ENCODE results near the gene IRX2.

IRX2 gene

DNA sequence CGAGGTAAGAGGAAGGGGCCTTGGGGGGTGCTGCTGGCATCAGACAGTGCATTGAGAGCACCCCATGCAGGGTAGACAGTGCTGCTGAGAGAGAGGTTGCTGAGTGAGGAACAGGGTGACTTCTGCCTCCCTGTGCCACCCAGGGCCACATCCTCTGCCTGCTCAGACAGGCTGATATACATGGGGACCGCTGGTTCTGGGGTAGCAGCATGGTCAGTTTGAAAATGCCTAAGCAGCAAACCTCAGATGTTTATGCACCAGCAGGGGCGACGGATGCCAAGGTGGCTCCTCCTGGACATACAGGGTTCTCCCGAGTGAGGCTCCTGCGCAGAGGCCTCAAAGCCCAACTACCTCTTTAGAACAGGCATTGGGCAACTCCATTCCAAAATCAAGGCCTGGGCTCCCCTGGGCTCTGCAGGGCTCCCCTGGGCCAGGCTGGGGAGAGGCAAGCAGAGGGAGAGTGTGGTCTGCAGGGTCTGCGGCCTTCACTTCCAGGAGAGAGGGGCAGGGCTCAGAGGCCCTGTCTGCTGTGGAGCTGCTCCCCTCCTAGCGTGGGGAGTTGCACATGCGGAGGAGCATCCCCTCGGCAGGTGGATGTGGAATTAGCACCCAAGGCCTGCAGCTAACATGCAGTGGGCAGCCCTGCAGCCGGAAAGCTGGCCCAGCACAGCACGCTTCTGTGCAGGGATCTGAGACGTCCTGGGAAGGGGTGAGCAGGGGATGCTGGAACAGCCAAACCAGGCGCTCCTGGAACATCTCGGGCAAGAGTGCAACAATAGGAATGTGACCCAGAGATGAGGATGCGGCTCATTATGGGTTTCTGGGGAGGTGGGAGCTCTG is 46.5 kb downstream of the IRX2 start:
- no peaks in the 10 kb centered on the region for H3K27me3 ChIP-seq (ENCODE audit: insufficient read depth, low read length, poor library complexity, severe bottlenecking)
- no peaks in the 10 kb centered on the region for H3K79me2 ChIP-seq (ENCODE audit: insufficient read depth, low read length)
- no peaks in the 10 kb centered on the region for H4K20me1 ChIP-seq (ENCODE audit: insufficient read depth, low read length, poor library complexity, severe bottlenecking)
- H3K4me1 ChIP-seq (ENCODE audit: insufficient read depth, low read length, poor library complexity, severe bottlenecking), result no peaks in the 10 kb centered on the region
- no peak overlapping the region for H2AFZ ChIP-seq (ENCODE audit: low read length)
- H3K9me2 ChIP-seq (replicated peaks; ENCODE audit: low read depth, low read length), result no peaks in the 10 kb centered on the region
- TF ChIP-seq EZH2phosphoT487 (IDR thresholded peaks at IDR 0.05; ENCODE audit: borderline replicate concordance), result no peak
- TF ChIP-seq, protein P1, sequence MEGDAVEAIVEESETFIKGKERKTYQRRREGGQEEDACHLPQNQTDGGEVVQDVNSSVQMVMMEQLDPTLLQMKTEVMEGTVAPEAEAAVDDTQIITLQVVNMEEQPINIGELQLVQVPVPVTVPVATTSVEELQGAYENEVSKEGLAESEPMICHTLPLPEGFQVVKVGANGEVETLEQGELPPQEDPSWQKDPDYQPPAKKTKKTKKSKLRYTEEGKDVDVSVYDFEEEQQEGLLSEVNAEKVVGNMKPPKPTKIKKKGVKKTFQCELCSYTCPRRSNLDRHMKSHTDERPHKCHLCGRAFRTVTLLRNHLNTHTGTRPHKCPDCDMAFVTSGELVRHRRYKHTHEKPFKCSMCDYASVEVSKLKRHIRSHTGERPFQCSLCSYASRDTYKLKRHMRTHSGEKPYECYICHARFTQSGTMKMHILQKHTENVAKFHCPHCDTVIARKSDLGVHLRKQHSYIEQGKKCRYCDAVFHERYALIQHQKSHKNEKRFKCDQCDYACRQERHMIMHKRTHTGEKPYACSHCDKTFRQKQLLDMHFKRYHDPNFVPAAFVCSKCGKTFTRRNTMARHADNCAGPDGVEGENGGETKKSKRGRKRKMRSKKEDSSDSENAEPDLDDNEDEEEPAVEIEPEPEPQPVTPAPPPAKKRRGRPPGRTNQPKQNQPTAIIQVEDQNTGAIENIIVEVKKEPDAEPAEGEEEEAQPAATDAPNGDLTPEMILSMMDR (conservative IDR thresholded peaks at IDR 0.05; ENCODE audit: low read length), result no peak
- no peak overlapping the region for H3K4me2 ChIP-seq (ENCODE audit: low read depth, low read length, poor library complexity, severe bottlenecking)
- H3K9ac ChIP-seq (ENCODE audit: low read depth, low read length, poor library complexity, severe bottlenecking), result no peak overlapping the region
- no peaks in the 10 kb centered on the region for H3K36me3 ChIP-seq (ENCODE audit: insufficient read depth, low read length)
- no peaks in the 10 kb centered on the region for H3F3A ChIP-seq (ENCODE audit: low read depth)
- H3K4me3 ChIP-seq (ENCODE audit: low read length, poor library complexity, severe bottlenecking), result no peak overlapping the region
- H3K9me3 ChIP-seq (ENCODE audit: insufficient read depth, low read depth, low read length), result peaks cover 5% of the 10 kb centered on the region; the same call in 1 of the 2 replicates

DNA sequence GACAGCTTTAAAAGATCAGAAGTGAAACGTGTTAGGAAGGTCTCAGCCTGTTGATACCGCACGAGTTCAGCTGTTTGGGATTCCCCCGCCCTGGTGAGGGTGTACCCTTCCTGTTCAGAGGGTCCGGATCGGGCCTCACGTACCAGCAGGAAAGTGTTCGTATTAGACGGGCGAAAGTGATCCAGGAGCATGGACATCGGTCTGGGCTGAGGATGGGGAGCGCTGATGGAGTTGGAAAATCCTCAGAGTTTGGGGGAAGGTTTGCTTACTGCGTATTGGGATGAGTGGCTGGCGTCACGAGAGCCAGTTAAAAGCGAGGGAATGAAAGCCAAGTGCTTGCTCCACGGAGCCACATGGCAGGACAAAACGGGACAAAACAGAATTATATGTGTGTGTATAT is 47.4 kb downstream of the IRX2 start:
- H2AFZ ChIP-seq (ENCODE audit: low read length), result no peak overlapping the region
- H3K9ac ChIP-seq (ENCODE audit: low read depth, low read length, poor library complexity, severe bottlenecking), result no peak overlapping the region
- no peak overlapping the region for H3K4me2 ChIP-seq (ENCODE audit: low read depth, low read length, poor library complexity, severe bottlenecking)
- H3K4me1 ChIP-seq (ENCODE audit: insufficient read depth, low read length, poor library complexity, severe bottlenecking), result no peaks in the 10 kb centered on the region
- no peak for TF ChIP-seq EZH2phosphoT487 (IDR thresholded peaks at IDR 0.05; ENCODE audit: borderline replicate concordance)
- TF ChIP-seq, protein P1 (conservative IDR thresholded peaks at IDR 0.05; ENCODE audit: low read length), result no peak
- H3K9me2 ChIP-seq (replicated peaks; ENCODE audit: low read depth, low read length), result no peaks in the 10 kb centered on the region
- no peak overlapping the region for H3K4me3 ChIP-seq (ENCODE audit: low read length, poor library complexity, severe bottlenecking)
- no peaks in the 10 kb centered on the region for H3K36me3 ChIP-seq (ENCODE audit: insufficient read depth, low read length)
- no peaks in the 10 kb centered on the region for H4K20me1 ChIP-seq (ENCODE audit: insufficient read depth, low read length, poor library complexity, severe bottlenecking)
- H3K79me2 ChIP-seq (ENCODE audit: insufficient read depth, low read length), result no peaks in the 10 kb centered on the region
- H3K9me3 ChIP-seq (ENCODE audit: insufficient read depth, low read depth, low read length), result peaks cover 10% of the 10 kb centered on the region; the same call in 1 of the 2 replicates
- H3K27me3 ChIP-seq (ENCODE audit: insufficient read depth, low read length, poor library complexity, severe bottlenecking), result no peaks in the 10 kb centered on the region
- H3F3A ChIP-seq (ENCODE audit: low read depth), result no peaks in the 10 kb centered on the region

DNA sequence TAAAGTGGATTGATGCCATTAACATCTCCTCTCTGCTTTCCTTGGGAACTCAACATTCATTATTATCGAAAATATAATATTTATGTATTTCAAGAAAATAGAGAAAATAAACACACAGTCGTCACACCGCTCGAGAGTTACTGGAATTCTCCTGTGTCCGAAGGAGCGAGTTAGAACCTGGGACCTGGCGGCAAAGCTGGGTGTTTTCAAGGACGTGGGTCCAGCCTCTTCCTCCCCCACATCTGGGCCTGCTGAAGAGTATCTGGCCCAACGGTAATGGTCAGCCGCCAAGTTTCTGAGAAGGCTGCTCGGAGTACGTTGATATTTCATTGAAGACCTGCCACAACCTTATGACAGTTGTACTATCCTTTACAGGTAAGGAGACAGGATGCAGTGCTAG is 47.9 kb downstream of the IRX2 start:
- H3K9me3 ChIP-seq (ENCODE audit: insufficient read depth, low read depth, low read length), result peaks cover 10% of the 10 kb centered on the region; the same call in 1 of the 2 replicates
- no peaks in the 10 kb centered on the region for H3F3A ChIP-seq (ENCODE audit: low read depth)
- TF ChIP-seq EZH2phosphoT487 (IDR thresholded peaks at IDR 0.05; ENCODE audit: borderline replicate concordance), result no peak
- TF ChIP-seq, protein P1 (conservative IDR thresholded peaks at IDR 0.05; ENCODE audit: low read length), result no peak
- no peaks in the 10 kb centered on the region for H3K27me3 ChIP-seq (ENCODE audit: insufficient read depth, low read length, poor library complexity, severe bottlenecking)
- H3K4me1 ChIP-seq (ENCODE audit: insufficient read depth, low read length, poor library complexity, severe bottlenecking), result no peaks in the 10 kb centered on the region
- H3K36me3 ChIP-seq (ENCODE audit: insufficient read depth, low read length), result no peaks in the 10 kb centered on the region
- no peak overlapping the region for H3K4me2 ChIP-seq (ENCODE audit: low read depth, low read length, poor library complexity, severe bottlenecking)
- no peak overlapping the region for H3K9ac ChIP-seq (ENCODE audit: low read depth, low read length, poor library complexity, severe bottlenecking)
- H3K79me2 ChIP-seq (ENCODE audit: insufficient read depth, low read length), result no peaks in the 10 kb centered on the region
- H3K9me2 ChIP-seq (replicated peaks; ENCODE audit: low read depth, low read length), result no peaks in the 10 kb centered on the region
- H2AFZ ChIP-seq (ENCODE audit: low read length), result no peak overlapping the region
- H4K20me1 ChIP-seq (ENCODE audit: insufficient read depth, low read length, poor library complexity, severe bottlenecking), result no peaks in the 10 kb centered on the region
- H3K4me3 ChIP-seq (ENCODE audit: low read length, poor library complexity, severe bottlenecking), result no peak overlapping the region
